RWPE2 (cell line): ENCODE results near the gene MRPL53.

Experiments used
- ATAC-seq: fragments of 200-7000 bp; cut with Tn5 transposase; 3 replicates; pipeline ENCODE4 v1.9.1; 2021; ENCODE audit warnings: low read depth
- DNase-seq: peaks from one replicate; pipeline ENCODE4 v3.0.0-alpha.2; 2020; ENCODE audit warnings: low spot score
- H3K27ac ChIP-seq: fragments of 450-650 bp; 2 replicates; pipeline ENCODE4 v1.5.1; 2017; ENCODE audit warnings: mild to moderate bottlenecking; ENCODE audit not compliant: poor library complexity, severe bottlenecking
- H3K27me3 ChIP-seq: fragments of 250-450 bp; sonication (Bioruptor Pico); 2 replicates; pipeline ENCODE4 v1.5.1; 2021; ENCODE audit warnings: mild to moderate bottlenecking, moderate library complexity; ENCODE audit not compliant: insufficient read depth, poor library complexity, severe bottlenecking
- H3K36me3 ChIP-seq: fragments of 250-450 bp; sonication (Bioruptor Pico); 2 replicates; pipeline ENCODE4 v1.5.1; 2020; ENCODE audit warnings: low read depth, mild to moderate bottlenecking, moderate library complexity
- H3K4me1 ChIP-seq: fragments of 250-450 bp; sonication (Bioruptor Pico); 2 replicates; pipeline ENCODE4 v1.5.1; 2021; ENCODE audit warnings: mild to moderate bottlenecking, moderate library complexity; ENCODE audit not compliant: insufficient read depth, poor library complexity, severe bottlenecking
- H3K4me3 ChIP-seq: fragments of 250-450 bp; sonication (Bioruptor Pico); 2 replicates; pipeline ENCODE4 v1.5.1; 2021; ENCODE audit warnings: mild to moderate bottlenecking, moderate library complexity; ENCODE audit not compliant: severe bottlenecking
- H3K9me3 ChIP-seq: fragments of 250-450 bp; sonication (Bioruptor Pico); 2 replicates; pipeline ENCODE4 v1.5.1; 2021; ENCODE audit warnings: mild to moderate bottlenecking, moderate library complexity; ENCODE audit not compliant: severe bottlenecking
- CTCF ChIP-seq: fragments of 450-650 bp; IDR thresholded peaks from one replicate; pipeline ENCODE4 v1.5.1; 2017; ENCODE audit warnings: mild to moderate bottlenecking, moderate library complexity; ENCODE audit not compliant: poor library complexity, severe bottlenecking

The MRPL53 gene

GRCh38 chr2:74436848-74437695 is 35.4 kb downstream of the MRPL53 start:
- no peak for TF ChIP-seq CTCF
- H3K4me1 ChIP-seq, result peaks cover 4% of the 10 kb centered on the region
- ATAC-seq, result no peak
- no peaks in the 10 kb centered on the region for H3K9me3 ChIP-seq
- no peaks in the 10 kb centered on the region for H3K27me3 ChIP-seq
- H3K27ac ChIP-seq, result no peak overlapping the region
- peaks cover 40% of the 10 kb centered on the region for H3K36me3 ChIP-seq
- no peak for DNase-seq
- H3K4me3 ChIP-seq, result no peak overlapping the region

- TF ChIP-seq CTCF, result no peak
- DNase-seq, result no peak
- Histone ChIP-seq H3K27ac (no peak overlapping the region), H3K4me1 (peaks cover 4% of the 10 kb centered on the region), H3K36me3 (peaks cover 49% of the 10 kb centered on the region), H3K9me3 (no peaks in the 10 kb centered on the region), H3K27me3 (no peaks in the 10 kb centered on the region), H3K4me3 (no peak overlapping the region)
- ATAC-seq, result no peak
These were observed 36.2 kb downstream of the MRPL53 start for GRCh38 chr2:74436111-74436805.

- H3K27me3 ChIP-seq, result no peaks in the 10 kb centered on the region
- peaks cover 9% of the 10 kb centered on the region for H3K4me1 ChIP-seq
- no peak for DNase-seq
- H3K36me3 ChIP-seq, result peaks cover 82% of the 10 kb centered on the region
- no peak for ATAC-seq
- TF ChIP-seq CTCF, result no peak
- no peak overlapping the region for H3K4me3 ChIP-seq
- peak overlapping the region; percentile 92 for H3K27ac ChIP-seq
- no peaks in the 10 kb centered on the region for H3K9me3 ChIP-seq
These were observed 42.0 kb downstream of the MRPL53 start for GRCh38 chr2:74430502-74430901.

GRCh38 chr2:74429487-74430451 is 42.7 kb downstream of the MRPL53 start:
- no peak for TF ChIP-seq CTCF
- ATAC-seq, result no peak
- peak overlapping the region; percentile 92 for H3K27ac ChIP-seq
- peaks cover 17% of the 10 kb centered on the region for H3K4me1 ChIP-seq
- no peak for DNase-seq
- no peak overlapping the region for H3K4me3 ChIP-seq
- H3K27me3 ChIP-seq, result no peaks in the 10 kb centered on the region
- H3K9me3 ChIP-seq, result no peaks in the 10 kb centered on the region
- peaks cover 80% of the 10 kb centered on the region for H3K36me3 ChIP-seq
